Transverse colon (tissue), 4 donors: ENCODE measurements around the gene GNB1L.

Experiments used
- CTCF ChIP-seq, 5 experiments: fragments of 200-600 bp in 3 of 5; fragments of 450-650 bp in 2 of 5; sonication (generic) in 3 of 5; IDR thresholded peaks; 1 replicate in 2 of 5; 2 replicates in 3 of 5; pipeline ENCODE4 v1.5.1; 2016 to 2017; ENCODE audit warnings: antibody characterized with exemption in 5 of 5, inconsistent platforms in 3 of 5, mild to moderate bottlenecking in 2 of 5, moderate library complexity in 1 of 5
- EP300 ChIP-seq: sonication (generic); formaldehyde crosslinking; IDR thresholded peaks from one replicate; pipeline ENCODE4 v1.6.1; 2017; ENCODE audit warnings: antibody characterized with exemption, low read depth
- POLR2AphosphoS5 ChIP-seq, 3 donors: sonication (generic); formaldehyde crosslinking; IDR thresholded peaks; one replicate each; pipeline ENCODE4 v1.6.1; 2016; ENCODE audit warnings: antibody characterized with exemption in 3 of 3

- TF ChIP-seq CTCF (IDR thresholded peaks at IDR 0.05) = no peak
- no peak for TF ChIP-seq EP300
- TF ChIP-seq POLR2AphosphoS5 (IDR thresholded peaks at IDR 0.05) = no peak
Observed at GRCh38 chr22:19785461-19786263, 69.0 kb downstream of the GNB1L start.
